Measurements from ENCODE around the gene FAM118B.
A peak's percentile ranks its signal among the peaks of the same experiment; 100 is the strongest.

FAM118B gene

DNA sequence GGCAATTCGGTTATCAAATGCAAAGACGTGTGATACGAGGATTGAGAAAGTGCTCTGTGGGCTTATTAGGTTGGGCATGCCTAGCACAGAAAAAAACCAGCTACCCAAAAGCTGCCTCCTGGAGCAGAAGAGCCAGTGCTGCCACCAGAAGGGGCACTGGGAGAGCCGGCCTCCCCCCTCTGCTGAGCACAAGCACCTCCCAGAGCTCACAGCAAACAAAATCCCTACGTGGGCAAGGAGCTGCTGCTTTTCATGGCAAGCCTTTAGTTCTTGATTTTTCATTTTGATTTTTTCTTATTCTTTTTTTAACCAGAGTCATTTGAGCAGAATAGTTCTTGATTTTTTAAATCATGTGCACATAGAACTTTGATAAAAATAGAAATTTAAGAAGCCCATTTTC, 12.9 kb upstream of the FAM118B start:
- 100% methylated on average over 3 of the region's 5 CpGs for WGBS
- H3K36me3 ChIP-seq (ENCODE audit: control insufficient read depth in 1 of 2, insufficient read depth in 2 of 2, low read depth in 1 of 2, low read length in 2 of 2): peaks cover 37 to 74% of the 10 kb centered on the region in 2 experiments
- H2BK120ac ChIP-seq (ENCODE audit: low read depth, low read length): no peak overlapping the region
- no peak overlapping the region for H3K9ac ChIP-seq (ENCODE audit: low read length)
- no peak overlapping the region for H3K14ac ChIP-seq (ENCODE audit: low read length in 2 of 2)
- no peak overlapping the region for H2BK5ac ChIP-seq (ENCODE audit: low read depth, low read length, poor library complexity, severe bottlenecking)
- peaks cover 29% of the 10 kb centered on the region for H3K79me1 ChIP-seq (replicated peaks; ENCODE audit: low read length, poor library complexity, severe bottlenecking)
- H3K4me3 ChIP-seq (ENCODE audit: insufficient read depth in 1 of 2, low read depth in 1 of 2, low read length in 2 of 2): no peak overlapping the region
- no peak overlapping the region for H4K8ac ChIP-seq (ENCODE audit: low read length)
- peak overlapping the region; percentile 95 for H3K27ac ChIP-seq (ENCODE audit: low read length, poor library complexity, severe bottlenecking)
- no peak overlapping the region for H3K4ac ChIP-seq (ENCODE audit: low read depth in 1 of 2, low read length in 2 of 2)
- H3K4me2 ChIP-seq (ENCODE audit: low read length, poor library complexity, severe bottlenecking): no peak overlapping the region
- no peak overlapping the region for H2AFZ ChIP-seq (ENCODE audit: low read depth, low read length)
- H2BK15ac ChIP-seq (ENCODE audit: low read depth, poor library complexity, severe bottlenecking): no peak overlapping the region
- H3K23ac ChIP-seq (ENCODE audit: low read length in 2 of 2): no peak overlapping the region
- H3K4me1 ChIP-seq (ENCODE audit: control insufficient read depth, insufficient read depth, low read depth, low read length): peaks cover 18% of the 10 kb centered on the region
- no peak overlapping the region for H2BK12ac ChIP-seq (ENCODE audit: low read length in 2 of 2)
- no peak for DNase-seq
- peaks cover 5% of the 10 kb centered on the region for H3K9me3 ChIP-seq (ENCODE audit: control insufficient read depth, low read length)
- H3K27me3 ChIP-seq (ENCODE audit: control insufficient read depth in 1 of 2, insufficient read depth in 1 of 2, low read length in 2 of 2): no peaks in the 10 kb centered on the region
- no peak overlapping the region for H4K91ac ChIP-seq (ENCODE audit: low read length)
- H3K18ac ChIP-seq (ENCODE audit: low read depth in 1 of 2, low read length in 2 of 2): no peak overlapping the region
- H2AK5ac ChIP-seq (ENCODE audit: low read length, severe bottlenecking): peak overlapping the region; percentile 87

GRCh38 chr11:126202646-126203359, 8.8 kb upstream of the FAM118B start:
- Histone ChIP-seq H4K8ac (ENCODE audit: low read length) (no peak overlapping the region), H3K79me1 (replicated peaks; ENCODE audit: low read length, poor library complexity, severe bottlenecking) (peaks cover 33% of the 10 kb centered on the region), H3K9me3 (ENCODE audit: control insufficient read depth, low read length) (no peaks in the 10 kb centered on the region), H3K27me3 (ENCODE audit: control insufficient read depth in 1 of 2, insufficient read depth in 1 of 2, low read length in 2 of 2) (no peaks in the 10 kb centered on the region), H2AFZ (ENCODE audit: low read depth, low read length) (no peak overlapping the region), H3K18ac (ENCODE audit: low read depth in 1 of 2, low read length in 2 of 2) (no peak overlapping the region), H3K4me1 (ENCODE audit: control insufficient read depth, insufficient read depth, low read depth, low read length) (peaks cover 9% of the 10 kb centered on the region), H4K91ac (ENCODE audit: low read length) (no peak overlapping the region), H3K14ac (ENCODE audit: low read length in 2 of 2) (no peak overlapping the region), H3K4me2 (ENCODE audit: low read length, poor library complexity, severe bottlenecking) (no peak overlapping the region), H3K23ac (ENCODE audit: low read length in 2 of 2) (no peak overlapping the region), H3K27ac (ENCODE audit: low read length, poor library complexity, severe bottlenecking) (no peak overlapping the region), H2AK5ac (ENCODE audit: low read length, severe bottlenecking) (no peak overlapping the region), H2BK15ac (ENCODE audit: low read depth, poor library complexity, severe bottlenecking) (no peak overlapping the region), H3K36me3 (ENCODE audit: control insufficient read depth in 1 of 2, insufficient read depth in 2 of 2, low read depth in 1 of 2, low read length in 2 of 2) (peaks cover 45 to 93% of the 10 kb centered on the region in 2 experiments), H2BK120ac (ENCODE audit: low read depth, low read length) (no peak overlapping the region), H3K9ac (ENCODE audit: low read length) (no peak overlapping the region), H2BK5ac (ENCODE audit: low read depth, low read length, poor library complexity, severe bottlenecking) (no peak overlapping the region), H2BK12ac (ENCODE audit: low read length in 2 of 2) (no peak overlapping the region), H3K4ac (ENCODE audit: low read depth in 1 of 2, low read length in 2 of 2) (no peak overlapping the region), H3K4me3 (ENCODE audit: insufficient read depth in 1 of 2, low read depth in 1 of 2, low read length in 2 of 2) (no peak overlapping the region)
- DNase-seq: no peak
- WGBS: 87% methylated on average over 8 of the region's 8 CpGs

GRCh38 chr11:126205359-126205758, 6.2 kb upstream of the FAM118B start:
- H2BK12ac ChIP-seq (ENCODE audit: low read length in 2 of 2): no peak overlapping the region
- no peak overlapping the region for H3K4me3 ChIP-seq (ENCODE audit: insufficient read depth in 1 of 2, low read depth in 1 of 2, low read length in 2 of 2)
- H3K14ac ChIP-seq (ENCODE audit: low read length in 2 of 2): no peak overlapping the region
- H3K9me3 ChIP-seq (ENCODE audit: control insufficient read depth, low read length): no peaks in the 10 kb centered on the region
- no peak overlapping the region for H4K8ac ChIP-seq (ENCODE audit: low read length)
- whole genome bisulfite sequencing: 97% methylated on average over 14 of the region's 14 CpGs
- H2AK5ac ChIP-seq (ENCODE audit: low read length, severe bottlenecking): no peak overlapping the region
- no peak overlapping the region for H2BK15ac ChIP-seq (ENCODE audit: low read depth, poor library complexity, severe bottlenecking)
- no peak overlapping the region for H3K4ac ChIP-seq (ENCODE audit: low read depth in 1 of 2, low read length in 2 of 2)
- H3K18ac ChIP-seq (ENCODE audit: low read depth in 1 of 2, low read length in 2 of 2): no peak overlapping the region
- H4K91ac ChIP-seq (ENCODE audit: low read length): no peak overlapping the region
- H3K79me1 ChIP-seq (replicated peaks; ENCODE audit: low read length, poor library complexity, severe bottlenecking): peaks cover 33% of the 10 kb centered on the region
- no peak for DNase-seq
- H2AFZ ChIP-seq (ENCODE audit: low read depth, low read length): no peak overlapping the region
- no peak overlapping the region for H3K23ac ChIP-seq (ENCODE audit: low read length in 2 of 2)
- no peak overlapping the region for H3K4me2 ChIP-seq (ENCODE audit: low read length, poor library complexity, severe bottlenecking)
- H3K4me1 ChIP-seq (ENCODE audit: control insufficient read depth, insufficient read depth, low read depth, low read length): no peaks in the 10 kb centered on the region
- H3K36me3 ChIP-seq (ENCODE audit: control insufficient read depth in 1 of 2, insufficient read depth in 2 of 2, low read depth in 1 of 2, low read length in 2 of 2): peaks cover 44 to 95% of the 10 kb centered on the region in 2 experiments
- H2BK5ac ChIP-seq (ENCODE audit: low read depth, low read length, poor library complexity, severe bottlenecking): no peak overlapping the region
- no peaks in the 10 kb centered on the region for H3K27me3 ChIP-seq (ENCODE audit: control insufficient read depth in 1 of 2, insufficient read depth in 1 of 2, low read length in 2 of 2)
- H3K9ac ChIP-seq (ENCODE audit: low read length): no peak overlapping the region
- H2BK120ac ChIP-seq (ENCODE audit: low read depth, low read length): no peak overlapping the region
- no peak overlapping the region for H3K27ac ChIP-seq (ENCODE audit: low read length, poor library complexity, severe bottlenecking)

GRCh38 chr11:126207896-126208295, 3.7 kb upstream of the FAM118B start:
- Histone ChIP-seq H3K23ac (ENCODE audit: low read length in 2 of 2) (no peak overlapping the region), H2AFZ (ENCODE audit: low read depth, low read length) (no peak overlapping the region), H3K36me3 (ENCODE audit: control insufficient read depth in 1 of 2, insufficient read depth in 2 of 2, low read depth in 1 of 2, low read length in 2 of 2) (peaks cover 27 to 70% of the 10 kb centered on the region in 2 experiments), H4K8ac (ENCODE audit: low read length) (no peak overlapping the region), H2BK5ac (ENCODE audit: low read depth, low read length, poor library complexity, severe bottlenecking) (no peak overlapping the region), H2BK12ac (ENCODE audit: low read length in 2 of 2) (no peak overlapping the region), H2BK120ac (ENCODE audit: low read depth, low read length) (no peak overlapping the region), H3K18ac (ENCODE audit: low read depth in 1 of 2, low read length in 2 of 2) (no peak overlapping the region), H4K91ac (ENCODE audit: low read length) (no peak overlapping the region), H3K27ac (ENCODE audit: low read length, poor library complexity, severe bottlenecking) (no peak overlapping the region), H3K4ac (ENCODE audit: low read depth in 1 of 2, low read length in 2 of 2) (no peak overlapping the region), H2AK5ac (ENCODE audit: low read length, severe bottlenecking) (no peak overlapping the region), H3K9ac (ENCODE audit: low read length) (no peak overlapping the region), H2BK15ac (ENCODE audit: low read depth, poor library complexity, severe bottlenecking) (no peak overlapping the region), H3K27me3 (ENCODE audit: control insufficient read depth in 1 of 2, insufficient read depth in 1 of 2, low read length in 2 of 2) (no peaks in the 10 kb centered on the region), H3K79me1 (replicated peaks; ENCODE audit: low read length, poor library complexity, severe bottlenecking) (peaks cover 34% of the 10 kb centered on the region), H3K4me3 (ENCODE audit: insufficient read depth in 1 of 2, low read depth in 1 of 2, low read length in 2 of 2) (no peak overlapping the region), H3K4me1 (ENCODE audit: control insufficient read depth, insufficient read depth, low read depth, low read length) (peaks cover 3% of the 10 kb centered on the region), H3K4me2 (ENCODE audit: low read length, poor library complexity, severe bottlenecking) (no peak overlapping the region), H3K14ac (ENCODE audit: low read length in 2 of 2) (no peak overlapping the region), H3K9me3 (ENCODE audit: control insufficient read depth, low read length) (no peaks in the 10 kb centered on the region)
- no peak for DNase-seq
- WGBS: 100% methylated on average over 1 of the region's 2 CpGs
